ENCODE data around the gene SRD5A3. TPM values are rescaled to one million over a fixed set of nuclear protein-coding genes. Genes with fewer than 3 reads are reported as not detected.
"Not testable (repeated sequence)": the region's sequence is repeated elsewhere in the genome, so short reads cannot be mapped to it uniquely, and the experiment has no call there.

The SRD5A3 gene
- total RNA-seq, 1 donor from 2014 or later = 74.2 TPM

DNA sequence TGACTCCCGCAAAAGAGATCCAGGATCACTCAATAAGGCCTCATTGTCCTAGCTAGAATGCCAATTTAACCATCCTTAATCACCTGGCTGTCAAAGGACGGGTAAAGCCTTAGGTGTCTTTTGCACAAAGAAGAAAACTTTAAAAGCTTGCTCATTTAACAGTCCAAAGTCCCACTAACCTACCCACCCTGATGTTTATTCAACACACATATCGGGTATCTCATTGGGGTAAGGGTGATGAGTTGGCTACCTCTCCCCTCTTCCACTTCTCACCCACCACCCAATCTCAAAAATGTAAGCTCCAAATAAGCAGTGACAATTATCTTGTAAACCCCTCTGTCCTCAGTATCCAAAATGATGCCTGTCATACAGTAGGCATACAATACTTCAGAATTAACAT, 988 bp upstream of the SRD5A3 start:
- Mint-ChIP-seq H3K27ac (ENCODE audit: unreplicated experiment) (no peak overlapping the region), H3K4me3 (ENCODE audit: unreplicated experiment) (peak overlapping the region; percentile 26), H3K9me3 (ENCODE audit: unreplicated experiment) (no peaks in the 10 kb centered on the region), H3K4me1 (ENCODE audit: unreplicated experiment) (peaks cover 45% of the 10 kb centered on the region), H3K36me3 (ENCODE audit: low read depth, unreplicated experiment) (no peaks in the 10 kb centered on the region), H3K27me3 (ENCODE audit: unreplicated experiment) (peaks cover 2% of the 10 kb centered on the region)
- TF ChIP-seq, protein P1, sequence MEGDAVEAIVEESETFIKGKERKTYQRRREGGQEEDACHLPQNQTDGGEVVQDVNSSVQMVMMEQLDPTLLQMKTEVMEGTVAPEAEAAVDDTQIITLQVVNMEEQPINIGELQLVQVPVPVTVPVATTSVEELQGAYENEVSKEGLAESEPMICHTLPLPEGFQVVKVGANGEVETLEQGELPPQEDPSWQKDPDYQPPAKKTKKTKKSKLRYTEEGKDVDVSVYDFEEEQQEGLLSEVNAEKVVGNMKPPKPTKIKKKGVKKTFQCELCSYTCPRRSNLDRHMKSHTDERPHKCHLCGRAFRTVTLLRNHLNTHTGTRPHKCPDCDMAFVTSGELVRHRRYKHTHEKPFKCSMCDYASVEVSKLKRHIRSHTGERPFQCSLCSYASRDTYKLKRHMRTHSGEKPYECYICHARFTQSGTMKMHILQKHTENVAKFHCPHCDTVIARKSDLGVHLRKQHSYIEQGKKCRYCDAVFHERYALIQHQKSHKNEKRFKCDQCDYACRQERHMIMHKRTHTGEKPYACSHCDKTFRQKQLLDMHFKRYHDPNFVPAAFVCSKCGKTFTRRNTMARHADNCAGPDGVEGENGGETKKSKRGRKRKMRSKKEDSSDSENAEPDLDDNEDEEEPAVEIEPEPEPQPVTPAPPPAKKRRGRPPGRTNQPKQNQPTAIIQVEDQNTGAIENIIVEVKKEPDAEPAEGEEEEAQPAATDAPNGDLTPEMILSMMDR (IDR thresholded peaks at IDR 0.05; ENCODE audit: unreplicated experiment) = no peak
- DNase-seq (ENCODE audit: low spot score) = no peak

DNA sequence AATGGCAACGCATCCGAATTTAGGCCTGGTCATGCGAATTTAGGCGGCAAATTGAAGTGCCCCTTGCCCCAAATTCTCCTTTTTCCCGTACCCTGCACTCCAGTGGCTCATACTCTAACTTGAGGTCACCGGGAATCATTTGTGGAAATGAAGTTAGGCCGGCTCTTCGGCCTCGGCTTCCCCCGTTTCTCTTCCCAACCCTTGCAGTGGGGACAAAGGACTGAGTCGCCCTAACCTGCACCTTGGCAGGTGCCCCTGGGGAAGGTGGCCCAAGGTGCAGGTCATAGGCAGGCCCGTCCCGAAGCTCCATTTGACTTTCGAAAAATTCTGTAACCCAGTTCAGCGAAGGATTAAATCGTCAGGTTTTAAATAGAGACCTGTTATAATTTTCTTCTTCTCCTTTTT, 811 bp downstream of the SRD5A3 start:
- DNase-seq (ENCODE audit: low spot score) = no peak
- peaks cover 5% of the 10 kb centered on the region for H3K36me3 Mint-ChIP-seq (ENCODE audit: low read depth, unreplicated experiment)
- peak overlapping the region; percentile 61 for H3K27ac Mint-ChIP-seq (ENCODE audit: unreplicated experiment)
- no peaks in the 10 kb centered on the region for H3K9me3 Mint-ChIP-seq (ENCODE audit: unreplicated experiment)
- H3K4me1 Mint-ChIP-seq (ENCODE audit: unreplicated experiment) = peaks cover 29% of the 10 kb centered on the region
- H3K4me3 Mint-ChIP-seq (ENCODE audit: unreplicated experiment) = peak overlapping the region; percentile 82
- no peaks in the 10 kb centered on the region for H3K27me3 Mint-ChIP-seq (ENCODE audit: unreplicated experiment)
- TF ChIP-seq, protein P1 (IDR thresholded peaks at IDR 0.05; ENCODE audit: unreplicated experiment) = no peak

DNA sequence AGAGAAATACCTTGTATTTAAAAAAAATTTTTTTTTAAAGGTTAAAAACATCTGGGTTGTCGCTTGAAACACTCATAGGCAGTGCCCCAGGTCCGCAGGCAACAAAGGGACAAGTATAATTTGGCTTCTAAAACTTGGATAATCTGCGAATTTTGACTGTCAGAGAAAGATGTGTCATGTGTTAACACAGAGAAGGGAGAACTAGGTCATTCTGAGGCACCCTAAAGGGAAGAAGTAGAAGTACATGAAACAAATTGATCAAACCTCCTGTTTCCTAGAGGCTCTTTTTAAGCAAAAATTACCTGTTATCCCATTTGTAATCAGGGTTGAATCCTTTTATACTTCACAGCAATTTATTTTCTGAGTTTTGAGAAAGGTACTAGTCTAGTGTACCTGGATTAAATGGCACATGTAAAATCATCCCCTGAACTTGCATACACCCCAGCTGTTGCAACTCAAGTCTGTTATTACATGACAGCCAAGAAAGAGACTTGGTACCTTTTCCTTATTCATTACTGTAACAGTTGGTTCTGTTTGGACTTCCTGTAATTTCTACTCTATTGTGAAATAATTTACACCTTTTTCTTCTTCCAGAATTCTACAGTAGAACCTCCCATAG, 1.7 kb downstream of the SRD5A3 start:
- Mint-ChIP-seq H3K36me3 (ENCODE audit: low read depth, unreplicated experiment) (peaks cover 14% of the 10 kb centered on the region), H3K4me3 (ENCODE audit: unreplicated experiment) (peak overlapping the region; percentile 82), H3K27me3 (ENCODE audit: unreplicated experiment) (no peaks in the 10 kb centered on the region), H3K27ac (ENCODE audit: unreplicated experiment) (peak overlapping the region; percentile 61), H3K4me1 (ENCODE audit: unreplicated experiment) (peaks cover 29% of the 10 kb centered on the region), H3K9me3 (ENCODE audit: unreplicated experiment) (no peaks in the 10 kb centered on the region)
- TF ChIP-seq, protein P1 (IDR thresholded peaks at IDR 0.05; ENCODE audit: unreplicated experiment) = no peak
- DNase-seq (ENCODE audit: low spot score) = no peak

DNA sequence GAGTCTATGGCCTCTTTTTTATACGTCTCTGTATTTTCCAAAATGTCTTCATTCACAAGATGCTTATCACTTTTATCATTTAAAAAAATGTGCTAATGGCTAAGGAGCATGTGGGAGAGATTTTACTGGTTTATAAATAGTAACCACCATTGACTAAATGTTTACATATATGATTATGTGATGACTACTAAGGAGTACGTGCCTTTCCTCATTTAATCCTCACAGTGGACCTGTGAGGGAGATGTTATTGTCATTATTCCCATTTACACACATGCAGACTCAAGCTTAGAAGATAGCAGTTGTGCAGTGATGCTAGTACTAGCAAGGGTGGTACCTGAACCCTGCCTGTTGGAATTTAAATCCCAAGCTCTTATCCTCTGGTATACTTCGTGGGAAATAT, 2.4 kb downstream of the SRD5A3 start:
- H3K9me3 Mint-ChIP-seq (ENCODE audit: unreplicated experiment) = no peaks in the 10 kb centered on the region
- H3K4me3 Mint-ChIP-seq (ENCODE audit: unreplicated experiment) = peak overlapping the region; percentile 68
- peaks cover 29% of the 10 kb centered on the region for H3K4me1 Mint-ChIP-seq (ENCODE audit: unreplicated experiment)
- peaks cover 20% of the 10 kb centered on the region for H3K36me3 Mint-ChIP-seq (ENCODE audit: low read depth, unreplicated experiment)
- TF ChIP-seq, protein P1 (IDR thresholded peaks at IDR 0.05; ENCODE audit: unreplicated experiment) = no peak
- DNase-seq (ENCODE audit: low spot score) = no peak
- H3K27me3 Mint-ChIP-seq (ENCODE audit: unreplicated experiment) = no peaks in the 10 kb centered on the region
- H3K27ac Mint-ChIP-seq (ENCODE audit: unreplicated experiment) = no peak overlapping the region

GRCh38 chr4:55350870-55351269, 4.8 kb downstream of the SRD5A3 start:
- peaks cover 31% of the 10 kb centered on the region for H3K36me3 Mint-ChIP-seq (ENCODE audit: low read depth, unreplicated experiment)
- not testable (repeated sequence) for DNase-seq (ENCODE audit: low spot score); H3K27me3 Mint-ChIP-seq (ENCODE audit: unreplicated experiment); H3K27ac Mint-ChIP-seq (ENCODE audit: unreplicated experiment); H3K9me3 Mint-ChIP-seq (ENCODE audit: unreplicated experiment); H3K4me3 Mint-ChIP-seq (ENCODE audit: unreplicated experiment)
- H3K4me1 Mint-ChIP-seq (ENCODE audit: unreplicated experiment) = peaks cover 24% of the 10 kb centered on the region

All from endothelial cell (in vitro differentiated cells).